ENCODE measurements around the gene PRKN. TPM values are rescaled to one million over a fixed set of nuclear protein-coding genes. Genes with fewer than 3 reads are reported as not detected.

PRKN gene
- total and polyA plus RNA-seq, 2 experiments from 2014 or later: 0.10 to 0.84 TPM

DNA sequence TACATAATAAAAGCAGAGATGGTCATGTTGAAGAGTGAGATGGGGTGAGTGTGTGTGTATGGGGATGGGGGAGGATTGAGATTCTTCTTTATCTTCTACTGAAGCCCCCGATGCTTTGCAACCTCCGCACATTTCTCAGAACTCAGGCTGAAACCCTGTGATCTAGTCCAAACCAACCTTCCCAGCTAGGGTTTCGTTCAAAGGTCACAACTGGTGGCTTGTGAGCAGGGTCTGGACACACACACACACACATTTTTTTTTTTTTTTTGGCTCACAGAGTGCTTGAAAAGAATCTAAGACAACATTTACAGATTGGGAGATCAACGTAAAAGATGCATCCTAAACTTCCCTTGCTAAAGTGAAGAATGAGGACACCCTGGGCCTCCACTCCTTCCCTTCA is 1228.7 kb downstream of the PRKN start:
- H3K4me3 ChIP-seq: no peak overlapping the region
- H4K20me1 ChIP-seq (replicated peaks; ENCODE audit: insufficient read depth): no peaks in the 10 kb centered on the region
- Mint-ChIP-seq H3K36me3 (ENCODE audit: low read depth) (no peaks in the 10 kb centered on the region), H3K27me3 (ENCODE audit: insufficient read depth, low read depth, poor library complexity) (peaks cover 10% of the 10 kb centered on the region), H3K4me3 (no peak overlapping the region), H3K27ac (no peak overlapping the region), H3K4me1 (peaks cover 3% of the 10 kb centered on the region; the same call in 2 of the 3 replicates), H3K9me3 (no peaks in the 10 kb centered on the region; the same call in 2 of the 3 replicates)
- TF ChIP-seq ZNF331 (CRISPR knock-in tag; IDR thresholded peaks at IDR 0.05; ENCODE audit: low read depth): no peak
- no peak for TF ChIP-seq ZNF114 (CRISPR knock-in tag; IDR thresholded peaks at IDR 0.05)
- no peak for TF ChIP-seq POLR2AphosphoS5 (IDR thresholded peaks at IDR 0.05; ENCODE audit: low read depth)
- no peak for TF ChIP-seq NANOG (IDR thresholded peaks at IDR 0.05; ENCODE audit: borderline replicate concordance)
- no peak for TF ChIP-seq JUNB (IDR thresholded peaks at IDR 0.05; ENCODE audit: unreplicated experiment)
- no peak for TF ChIP-seq STAT1 (IDR thresholded peaks at IDR 0.05; ENCODE audit: unreplicated experiment)
- no peak for TF ChIP-seq EZH2 (IDR thresholded peaks at IDR 0.05; ENCODE audit: low read depth, unreplicated experiment)
- no peak for TF ChIP-seq EZH2phosphoT487 (IDR thresholded peaks at IDR 0.05; ENCODE audit: unreplicated experiment)
- TF ChIP-seq, protein P1, sequence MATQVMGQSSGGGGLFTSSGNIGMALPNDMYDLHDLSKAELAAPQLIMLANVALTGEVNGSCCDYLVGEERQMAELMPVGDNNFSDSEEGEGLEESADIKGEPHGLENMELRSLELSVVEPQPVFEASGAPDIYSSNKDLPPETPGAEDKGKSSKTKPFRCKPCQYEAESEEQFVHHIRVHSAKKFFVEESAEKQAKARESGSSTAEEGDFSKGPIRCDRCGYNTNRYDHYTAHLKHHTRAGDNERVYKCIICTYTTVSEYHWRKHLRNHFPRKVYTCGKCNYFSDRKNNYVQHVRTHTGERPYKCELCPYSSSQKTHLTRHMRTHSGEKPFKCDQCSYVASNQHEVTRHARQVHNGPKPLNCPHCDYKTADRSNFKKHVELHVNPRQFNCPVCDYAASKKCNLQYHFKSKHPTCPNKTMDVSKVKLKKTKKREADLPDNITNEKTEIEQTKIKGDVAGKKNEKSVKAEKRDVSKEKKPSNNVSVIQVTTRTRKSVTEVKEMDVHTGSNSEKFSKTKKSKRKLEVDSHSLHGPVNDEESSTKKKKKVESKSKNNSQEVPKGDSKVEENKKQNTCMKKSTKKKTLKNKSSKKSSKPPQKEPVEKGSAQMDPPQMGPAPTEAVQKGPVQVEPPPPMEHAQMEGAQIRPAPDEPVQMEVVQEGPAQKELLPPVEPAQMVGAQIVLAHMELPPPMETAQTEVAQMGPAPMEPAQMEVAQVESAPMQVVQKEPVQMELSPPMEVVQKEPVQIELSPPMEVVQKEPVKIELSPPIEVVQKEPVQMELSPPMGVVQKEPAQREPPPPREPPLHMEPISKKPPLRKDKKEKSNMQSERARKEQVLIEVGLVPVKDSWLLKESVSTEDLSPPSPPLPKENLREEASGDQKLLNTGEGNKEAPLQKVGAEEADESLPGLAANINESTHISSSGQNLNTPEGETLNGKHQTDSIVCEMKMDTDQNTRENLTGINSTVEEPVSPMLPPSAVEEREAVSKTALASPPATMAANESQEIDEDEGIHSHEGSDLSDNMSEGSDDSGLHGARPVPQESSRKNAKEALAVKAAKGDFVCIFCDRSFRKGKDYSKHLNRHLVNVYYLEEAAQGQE (IDR thresholded peaks at IDR 0.05; ENCODE audit: unreplicated experiment): no peak
- H2AFZ ChIP-seq: no peak overlapping the region
- H3K4me1 ChIP-seq (ENCODE audit: insufficient read depth): no peaks in the 10 kb centered on the region
- H3K36me3 ChIP-seq (ENCODE audit: insufficient read depth): no peaks in the 10 kb centered on the region
- no peak for DNase-seq (ENCODE audit: low spot score)
- no peaks in the 10 kb centered on the region for H3K79me2 ChIP-seq (replicated peaks; ENCODE audit: insufficient read depth)
- no peaks in the 10 kb centered on the region; the same call in 1 of the 2 replicates for H3K9me2 ChIP-seq (ENCODE audit: insufficient read depth)
- H3K27me3 ChIP-seq (ENCODE audit: insufficient read depth): no peaks in the 10 kb centered on the region
- H3F3A ChIP-seq (replicated peaks; ENCODE audit: low read depth): no peaks in the 10 kb centered on the region
- ATAC-seq: no peak
- no peak overlapping the region for H3K4me2 ChIP-seq
- H3K27ac ChIP-seq (ENCODE audit: low read depth): no peak overlapping the region

DNA sequence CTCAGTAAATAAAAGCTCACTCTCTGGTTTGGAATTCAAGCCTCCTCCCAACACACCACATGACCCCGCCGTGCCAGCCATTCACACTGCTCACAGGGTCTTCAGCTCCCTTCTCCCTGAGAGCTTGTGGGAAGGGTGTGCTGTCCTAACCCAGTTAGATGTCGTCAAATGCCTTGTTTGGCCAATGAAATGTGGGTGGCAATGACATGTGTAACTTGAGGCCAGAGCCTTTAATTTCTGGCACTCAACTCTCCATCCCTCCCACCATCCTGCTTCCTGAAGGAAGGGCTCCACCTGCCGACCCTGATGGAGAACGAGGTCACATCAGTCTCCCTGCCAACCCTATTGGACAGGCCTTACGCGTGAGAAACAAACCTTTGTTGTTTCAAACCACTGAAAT is 1229.2 kb downstream of the PRKN start:
- H3K4me2 ChIP-seq: no peak overlapping the region
- DNase-seq (ENCODE audit: low spot score): peak; percentile 85
- H2AFZ ChIP-seq: no peak overlapping the region
- no peaks in the 10 kb centered on the region for H3K27me3 ChIP-seq (ENCODE audit: insufficient read depth)
- no peak overlapping the region for H3K4me3 ChIP-seq
- Mint-ChIP-seq H3K9me3 (no peaks in the 10 kb centered on the region; the same call in 2 of the 3 replicates), H3K4me1 (peaks cover 3% of the 10 kb centered on the region; the same call in 2 of the 3 replicates), H3K27ac (no peak overlapping the region), H3K4me3 (no peak overlapping the region), H3K36me3 (ENCODE audit: low read depth) (no peaks in the 10 kb centered on the region), H3K27me3 (ENCODE audit: insufficient read depth, low read depth, poor library complexity) (peaks cover 10% of the 10 kb centered on the region)
- no peaks in the 10 kb centered on the region; the same call in 1 of the 2 replicates for H3K9me2 ChIP-seq (ENCODE audit: insufficient read depth)
- no peaks in the 10 kb centered on the region for H3F3A ChIP-seq (replicated peaks; ENCODE audit: low read depth)
- no peaks in the 10 kb centered on the region for H4K20me1 ChIP-seq (replicated peaks; ENCODE audit: insufficient read depth)
- no peak overlapping the region for H3K27ac ChIP-seq (ENCODE audit: low read depth)
- H3K79me2 ChIP-seq (replicated peaks; ENCODE audit: insufficient read depth): no peaks in the 10 kb centered on the region
- ATAC-seq: peak; percentile 97
- no peaks in the 10 kb centered on the region for H3K4me1 ChIP-seq (ENCODE audit: insufficient read depth)
- no peaks in the 10 kb centered on the region for H3K36me3 ChIP-seq (ENCODE audit: insufficient read depth)
- TF ChIP-seq, protein P2, sequence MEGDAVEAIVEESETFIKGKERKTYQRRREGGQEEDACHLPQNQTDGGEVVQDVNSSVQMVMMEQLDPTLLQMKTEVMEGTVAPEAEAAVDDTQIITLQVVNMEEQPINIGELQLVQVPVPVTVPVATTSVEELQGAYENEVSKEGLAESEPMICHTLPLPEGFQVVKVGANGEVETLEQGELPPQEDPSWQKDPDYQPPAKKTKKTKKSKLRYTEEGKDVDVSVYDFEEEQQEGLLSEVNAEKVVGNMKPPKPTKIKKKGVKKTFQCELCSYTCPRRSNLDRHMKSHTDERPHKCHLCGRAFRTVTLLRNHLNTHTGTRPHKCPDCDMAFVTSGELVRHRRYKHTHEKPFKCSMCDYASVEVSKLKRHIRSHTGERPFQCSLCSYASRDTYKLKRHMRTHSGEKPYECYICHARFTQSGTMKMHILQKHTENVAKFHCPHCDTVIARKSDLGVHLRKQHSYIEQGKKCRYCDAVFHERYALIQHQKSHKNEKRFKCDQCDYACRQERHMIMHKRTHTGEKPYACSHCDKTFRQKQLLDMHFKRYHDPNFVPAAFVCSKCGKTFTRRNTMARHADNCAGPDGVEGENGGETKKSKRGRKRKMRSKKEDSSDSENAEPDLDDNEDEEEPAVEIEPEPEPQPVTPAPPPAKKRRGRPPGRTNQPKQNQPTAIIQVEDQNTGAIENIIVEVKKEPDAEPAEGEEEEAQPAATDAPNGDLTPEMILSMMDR (conservative IDR thresholded peaks at IDR 0.05; ENCODE audit: low read depth in 2 of 2): peak; percentile 66 to 88
- no peak for TF ChIP-seq JUNB (IDR thresholded peaks at IDR 0.05; ENCODE audit: unreplicated experiment)
- peak; percentile 61; the same call in 1 of the 2 replicates for TF ChIP-seq CREB1 (CRISPR knock-in tag; IDR thresholded peaks at IDR 0.05; ENCODE audit: low read depth)

Data from GM23338 (cell line).